Endodermal cell (in vitro differentiated cells): ENCODE results near the gene MBNL3. TPM values are rescaled to one million over a fixed set of nuclear protein-coding genes. Genes with fewer than 3 reads are reported as not detected.

ENCODE experiments used
- DNase-seq: peaks from one replicate; pipeline ENCODE4 v3.0.0-alpha.2; 2017
- H3K27ac ChIP-seq: 2 replicates; pipeline ENCODE4 v1.5.1; 2013; ENCODE audit warnings: mild to moderate bottlenecking, low read depth, low read length, moderate library complexity
- H3K27me3 ChIP-seq: 2 replicates; pipeline ENCODE4 v1.6.1; 2013; ENCODE audit warnings: mild to moderate bottlenecking, low read length, moderate library complexity; ENCODE audit not compliant: insufficient read depth, control insufficient read depth, poor library complexity, severe bottlenecking
- H3K36me3 ChIP-seq: 2 replicates; pipeline ENCODE4 v1.7.0; 2013; ENCODE audit warnings: mild to moderate bottlenecking, low read length, moderate library complexity; ENCODE audit not compliant: control insufficient read depth, insufficient read depth
- H3K4me1 ChIP-seq: one replicate; pipeline ENCODE4 v1.7.0; 2013; ENCODE audit warnings: low read length; ENCODE audit not compliant: control insufficient read depth, insufficient read depth
- H3K4me3 ChIP-seq: 2 replicates; pipeline ENCODE4 v1.5.1; 2013; ENCODE audit warnings: mild to moderate bottlenecking, low read length, moderate library complexity
- H3K9ac ChIP-seq: 2 replicates; pipeline ENCODE4 v1.6.1; 2013; ENCODE audit warnings: mild to moderate bottlenecking, low read length, moderate library complexity; ENCODE audit not compliant: poor library complexity, severe bottlenecking; ENCODE audit errors: extremely low read depth
- H3K9me3 ChIP-seq: 2 replicates; pipeline ENCODE4 v1.6.1; 2013; ENCODE audit warnings: mild to moderate bottlenecking, low read length, moderate library complexity; ENCODE audit not compliant: control insufficient read depth
- H3K27ac Mint-ChIP-seq: 2 replicates; pipeline ENCODE4 v1.8.0; 2020; ENCODE audit warnings: mixed read lengths
- H3K27me3 Mint-ChIP-seq: 2 replicates; pipeline ENCODE4 v1.8.0; 2021; ENCODE audit warnings: mild to moderate bottlenecking, mixed read lengths; ENCODE audit not compliant: insufficient read depth
- H3K36me3 Mint-ChIP-seq: 2 replicates; pipeline ENCODE4 v1.8.0; 2020; ENCODE audit warnings: low read depth, mixed read lengths
- H3K4me1 Mint-ChIP-seq: 2 replicates; pipeline ENCODE4 v1.8.0; 2020; ENCODE audit warnings: mixed read lengths
- H3K4me3 Mint-ChIP-seq: 2 replicates; pipeline ENCODE4 v1.8.0; 2020; ENCODE audit warnings: mild to moderate bottlenecking, moderate library complexity, mixed read lengths
- H3K9me3 Mint-ChIP-seq: 2 replicates; pipeline ENCODE4 v1.8.0; 2020; ENCODE audit warnings: mild to moderate bottlenecking, mixed read lengths
- WGBS, 2 experiments: methylation state at CpG; one replicate each; pipeline versions ENCODE4 v1.1.5 to v1.1.7; 2013; ENCODE audit warnings: missing lambda C conversion rate in 2 of 2, mixed read lengths in 1 of 2; ENCODE audit not compliant: insufficient coverage in 1 of 2, insufficient read length in 1 of 2; 5-methylcytosine and 5-hydroxymethylcytosine counted together
- long read RNA-seq, 4 experiments: library from polyadenylated mRNA in 2 of 4; library from RNA in 1 of 4; library from capped mRNA in 1 of 4; stranded (forward) in 3 of 4; unstranded in 1 of 4; transcript quantifications; one replicate each; pipeline ENCODE4 v2.0.0, GENCODE V29; 2020 to 2021; ENCODE audit warnings: inconsistent platforms in 1 of 4
- polyA plus RNA-seq, 2 experiments: library from polyadenylated mRNA; stranded (reverse); fragments of 50-300 nt; gene quantifications; one replicate each; pipeline ENCODE4 v1.2.3, GENCODE V29; 2013
- total RNA-seq, 2 donors: library from RNA; stranded (reverse); fragmentation: NEBNext Ultra II Directional in 1 of 2; extraction: Animal tissue kit (Norgen Biotek cat#: 25700) in 1 of 2; gene quantifications; 2 replicates in 1 of 2; 3 replicates in 1 of 2; pipeline ENCODE4 v1.2.1, GENCODE V29; 2021
- TF ChIP-seq, protein P1 (sequence below): fragments of 200-600 bp; sonication (generic); conservative IDR thresholded peaks from 2 replicates; pipeline ENCODE4 v1.5.0; 2021; ENCODE audit warnings: antibody characterized with exemption, mild to moderate bottlenecking

The MBNL3 gene, protein sequence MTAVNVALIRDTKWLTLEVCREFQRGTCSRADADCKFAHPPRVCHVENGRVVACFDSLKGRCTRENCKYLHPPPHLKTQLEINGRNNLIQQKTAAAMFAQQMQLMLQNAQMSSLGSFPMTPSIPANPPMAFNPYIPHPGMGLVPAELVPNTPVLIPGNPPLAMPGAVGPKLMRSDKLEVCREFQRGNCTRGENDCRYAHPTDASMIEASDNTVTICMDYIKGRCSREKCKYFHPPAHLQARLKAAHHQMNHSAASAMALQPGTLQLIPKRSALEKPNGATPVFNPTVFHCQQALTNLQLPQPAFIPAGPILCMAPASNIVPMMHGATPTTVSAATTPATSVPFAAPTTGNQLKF
- 10 to 100 TPM; 17.0 to 33.4 TPM for total RNA-seq
- polyA plus RNA-seq (2013, experiment 1 of 2), result 17.2 TPM
- polyA plus RNA-seq (2013, experiment 2 of 2), result 15.4 TPM
- long read RNA-seq, experiment 1, partial matches to known transcripts, result 4 of 5 reads
- long read RNA-seq, experiment 1, other reads (novel, unspliced or antisense), result 1 of 5 reads
- long read RNA-seq, experiment 2, partial matches to known transcripts, result 0 of 5 reads
- long read RNA-seq, experiment 2, other reads (novel, unspliced or antisense), result 5 of 5 reads
- long read RNA-seq, experiment 3, full-length matches to known transcripts, result 11 of 18 reads
- long read RNA-seq, experiment 3, partial matches to known transcripts, result 2 of 18 reads
- long read RNA-seq, experiment 3, other reads (novel, unspliced or antisense), result 5 of 18 reads
- long read RNA-seq, experiment 4, full-length matches to known transcripts, result 10 of 17 reads
- long read RNA-seq, experiment 4, partial matches to known transcripts, result 1 of 17 reads
- long read RNA-seq, experiment 4, other reads (novel, unspliced or antisense), result 6 of 17 reads

DNA sequence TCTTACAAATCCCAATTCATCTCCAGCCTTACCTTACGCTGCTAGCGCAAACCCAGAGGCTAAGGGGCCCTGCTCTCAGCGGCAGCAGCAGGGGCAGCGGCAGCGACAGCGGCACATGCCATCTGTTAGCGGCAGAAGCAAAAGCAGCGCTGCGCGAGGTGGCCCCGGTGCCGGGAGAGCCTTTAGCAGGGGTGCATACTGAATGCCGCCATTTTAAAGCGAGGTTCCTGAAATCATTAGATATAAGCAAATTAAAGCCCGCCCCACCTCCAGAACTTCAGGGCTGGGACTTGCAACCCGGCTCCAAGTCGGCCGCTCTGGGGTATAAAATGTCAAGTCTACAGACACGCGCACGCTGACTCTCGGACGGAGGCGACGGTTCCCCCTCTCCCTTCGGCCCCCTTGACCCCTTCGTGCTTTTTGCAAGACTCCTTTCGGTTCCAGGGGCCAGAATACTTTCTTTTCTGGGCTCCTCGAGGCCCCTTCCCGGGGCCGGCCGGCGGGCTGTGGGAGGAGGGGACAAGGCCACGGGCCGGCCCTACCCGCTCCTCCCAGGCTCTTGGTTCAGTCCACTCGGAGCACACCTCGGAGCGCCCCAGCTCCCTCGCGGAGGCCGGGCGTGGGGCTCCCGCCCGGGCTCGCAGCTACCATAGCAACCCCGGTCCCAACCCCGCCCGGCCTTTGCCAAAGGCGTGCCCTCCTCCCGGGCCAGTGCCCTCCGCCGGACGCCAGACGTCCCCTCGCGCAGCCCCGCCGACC, at the start of gene MBNL3:
Gene MBNL3 (minus strand): TSS at position 220 of the 759 bp plus-strand sequence. CDS start 49,427 bp downstream, outside the sequence.
- H3K9ac ChIP-seq, result peak within 1 kb of the TSS; percentile 49
- WGBS, 2 experiments, result 0% methylated on average over 59 of the region's 59 CpGs; no CpG with 5 or more reads in 1 of the 2 experiments
- Mint-ChIP-seq H3K9me3 (no peaks in the 10 kb centered on the region), H3K27me3 (peaks cover 42% of the 10 kb centered on the region), H3K4me3 (peak within 1 kb of the TSS; percentile 83), H3K4me1 (peaks cover 18% of the 10 kb centered on the region), H3K27ac (peak within 1 kb of the TSS; percentile 84), H3K36me3 (no peaks in the 10 kb centered on the region)
- peaks cover 13% of the 10 kb centered on the region for H3K27me3 ChIP-seq
- peak within 1 kb of the TSS; percentile 83 for H3K4me3 ChIP-seq
- peak; percentile 83 for DNase-seq
- no peaks in the 10 kb centered on the region for H3K9me3 ChIP-seq
- no peaks in the 10 kb centered on the region for H3K36me3 ChIP-seq
- TF ChIP-seq, protein P1, sequence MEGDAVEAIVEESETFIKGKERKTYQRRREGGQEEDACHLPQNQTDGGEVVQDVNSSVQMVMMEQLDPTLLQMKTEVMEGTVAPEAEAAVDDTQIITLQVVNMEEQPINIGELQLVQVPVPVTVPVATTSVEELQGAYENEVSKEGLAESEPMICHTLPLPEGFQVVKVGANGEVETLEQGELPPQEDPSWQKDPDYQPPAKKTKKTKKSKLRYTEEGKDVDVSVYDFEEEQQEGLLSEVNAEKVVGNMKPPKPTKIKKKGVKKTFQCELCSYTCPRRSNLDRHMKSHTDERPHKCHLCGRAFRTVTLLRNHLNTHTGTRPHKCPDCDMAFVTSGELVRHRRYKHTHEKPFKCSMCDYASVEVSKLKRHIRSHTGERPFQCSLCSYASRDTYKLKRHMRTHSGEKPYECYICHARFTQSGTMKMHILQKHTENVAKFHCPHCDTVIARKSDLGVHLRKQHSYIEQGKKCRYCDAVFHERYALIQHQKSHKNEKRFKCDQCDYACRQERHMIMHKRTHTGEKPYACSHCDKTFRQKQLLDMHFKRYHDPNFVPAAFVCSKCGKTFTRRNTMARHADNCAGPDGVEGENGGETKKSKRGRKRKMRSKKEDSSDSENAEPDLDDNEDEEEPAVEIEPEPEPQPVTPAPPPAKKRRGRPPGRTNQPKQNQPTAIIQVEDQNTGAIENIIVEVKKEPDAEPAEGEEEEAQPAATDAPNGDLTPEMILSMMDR, result no peak
- H3K4me1 ChIP-seq, result no peaks in the 10 kb centered on the region
- peak within 1 kb of the TSS; percentile 57 for H3K27ac ChIP-seq

DNA sequence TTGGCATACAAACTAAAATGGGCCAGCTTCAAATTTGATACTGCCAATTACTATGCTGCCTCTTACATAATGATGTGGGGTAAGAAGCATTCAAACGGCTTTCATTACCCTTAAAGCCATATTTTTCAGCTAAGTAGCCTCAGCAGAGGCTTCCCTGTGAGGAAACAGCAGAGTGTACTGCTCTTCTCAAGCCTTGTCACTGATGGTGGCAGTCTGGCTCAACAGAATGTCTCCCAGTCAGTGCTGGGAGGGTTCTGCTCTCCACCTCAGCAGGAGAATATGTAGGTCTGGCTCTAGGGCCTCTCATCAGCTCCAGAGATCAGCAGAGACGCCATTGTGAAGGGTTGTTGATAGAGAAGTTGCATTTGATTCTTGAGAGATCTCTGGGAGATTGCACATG, 44.6 kb upstream of the MBNL3 start:
- Histone ChIP-seq H3K9ac (no peak overlapping the region), H3K4me3 (no peak overlapping the region), H3K27ac (no peak overlapping the region), H3K9me3 (no peaks in the 10 kb centered on the region), H3K36me3 (no peaks in the 10 kb centered on the region), H3K27me3 (no peaks in the 10 kb centered on the region), H3K4me1 (no peaks in the 10 kb centered on the region)
- Mint-ChIP-seq H3K4me1 (no peaks in the 10 kb centered on the region), H3K27ac (no peak overlapping the region), H3K27me3 (peaks cover 6% of the 10 kb centered on the region), H3K36me3 (no peaks in the 10 kb centered on the region), H3K9me3 (no peaks in the 10 kb centered on the region), H3K4me3 (no peak overlapping the region)
- DNase-seq, result no peak
- WGBS, 2 experiments, result 88 to 100% methylated on average over 1 to 2 of the region's 2 CpGs
- TF ChIP-seq, protein P1, result no peak

DNA sequence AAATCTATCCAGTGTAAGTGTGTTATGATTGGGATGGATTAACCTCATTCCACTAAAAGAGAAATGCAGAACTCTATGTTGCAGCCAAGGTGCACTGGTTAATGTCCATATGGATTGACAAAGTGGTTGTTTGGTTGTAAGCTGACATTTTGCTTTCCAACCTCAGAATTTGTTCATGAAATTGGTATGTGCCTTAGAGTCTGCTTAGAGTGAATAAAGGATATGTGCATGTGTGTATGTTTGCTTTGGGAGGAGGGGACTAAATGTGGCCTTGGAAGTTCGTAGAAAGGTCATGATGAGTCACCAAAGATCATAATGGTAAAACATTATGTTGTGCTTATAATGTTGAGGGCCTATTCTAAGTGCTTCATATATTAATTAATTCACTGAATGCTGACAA, 44.1 kb upstream of the MBNL3 start:
- no peak for DNase-seq
- no peaks in the 10 kb centered on the region for H3K36me3 Mint-ChIP-seq
- no peaks in the 10 kb centered on the region for H3K27me3 ChIP-seq
- no peak overlapping the region for H3K27ac ChIP-seq
- H3K9me3 ChIP-seq, result no peaks in the 10 kb centered on the region
- H3K4me3 ChIP-seq, result no peak overlapping the region
- H3K4me1 ChIP-seq, result no peaks in the 10 kb centered on the region
- H3K4me3 Mint-ChIP-seq, result no peak overlapping the region
- H3K9me3 Mint-ChIP-seq, result no peaks in the 10 kb centered on the region
- H3K4me1 Mint-ChIP-seq, result no peaks in the 10 kb centered on the region
- H3K9ac ChIP-seq, result no peak overlapping the region
- peaks cover 11% of the 10 kb centered on the region for H3K27me3 Mint-ChIP-seq
- TF ChIP-seq, protein P1, result no peak
- H3K27ac Mint-ChIP-seq, result no peak overlapping the region
- no CpG with 5 or more reads among the region's 1 CpG for WGBS, 2 experiments
- H3K36me3 ChIP-seq, result no peaks in the 10 kb centered on the region
